ENCODE results near the gene OR52H1. TPM values are rescaled to one million over a fixed set of nuclear protein-coding genes. Genes with fewer than 3 reads are reported as not detected.

The OR52H1 gene
- total RNA-seq, 4 donors from 2014 or later: 0.79 TPM; not detected in 3

DNA sequence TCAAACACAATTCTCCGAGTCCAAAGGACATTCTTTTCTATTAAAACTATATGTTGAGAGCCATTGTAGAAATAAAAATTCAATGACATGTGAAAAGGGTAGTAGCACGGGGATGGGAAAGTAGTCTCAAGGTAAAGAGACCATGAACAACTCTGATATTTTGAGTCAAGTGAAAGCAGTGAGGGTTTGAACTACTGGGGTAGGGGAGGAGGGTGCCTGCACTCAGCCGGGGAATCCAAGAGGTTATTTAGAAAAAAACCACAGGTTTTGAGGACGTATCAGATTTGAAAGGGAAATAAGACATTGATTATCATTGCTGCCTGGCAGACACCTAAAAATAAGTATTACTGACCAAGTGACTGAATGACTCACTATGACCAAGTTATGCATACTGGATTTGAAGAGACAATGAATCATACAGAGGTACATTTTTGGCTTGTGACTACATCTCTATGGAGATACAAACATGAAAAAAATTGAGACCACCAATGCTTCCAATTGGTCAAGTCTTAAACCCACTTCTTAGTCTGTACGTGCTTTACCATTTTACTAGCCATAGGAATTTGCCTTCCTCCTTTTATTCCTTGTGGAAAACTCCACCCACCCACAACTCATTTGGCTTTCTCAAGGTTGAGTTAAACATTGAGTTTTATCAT, 2.2 kb upstream of the OR52H1 start:
- H3K9me3 ChIP-seq: no peaks in the 10 kb centered on the region
- intact Hi-C loops (cut with DNase I; ENCODE audit: low total_unique reads): no loop called here
- DNase-seq: no peak
- H3K36me3 ChIP-seq: no peaks in the 10 kb centered on the region
- no peak overlapping the region for H3K27ac ChIP-seq
- TF ChIP-seq, protein P1, sequence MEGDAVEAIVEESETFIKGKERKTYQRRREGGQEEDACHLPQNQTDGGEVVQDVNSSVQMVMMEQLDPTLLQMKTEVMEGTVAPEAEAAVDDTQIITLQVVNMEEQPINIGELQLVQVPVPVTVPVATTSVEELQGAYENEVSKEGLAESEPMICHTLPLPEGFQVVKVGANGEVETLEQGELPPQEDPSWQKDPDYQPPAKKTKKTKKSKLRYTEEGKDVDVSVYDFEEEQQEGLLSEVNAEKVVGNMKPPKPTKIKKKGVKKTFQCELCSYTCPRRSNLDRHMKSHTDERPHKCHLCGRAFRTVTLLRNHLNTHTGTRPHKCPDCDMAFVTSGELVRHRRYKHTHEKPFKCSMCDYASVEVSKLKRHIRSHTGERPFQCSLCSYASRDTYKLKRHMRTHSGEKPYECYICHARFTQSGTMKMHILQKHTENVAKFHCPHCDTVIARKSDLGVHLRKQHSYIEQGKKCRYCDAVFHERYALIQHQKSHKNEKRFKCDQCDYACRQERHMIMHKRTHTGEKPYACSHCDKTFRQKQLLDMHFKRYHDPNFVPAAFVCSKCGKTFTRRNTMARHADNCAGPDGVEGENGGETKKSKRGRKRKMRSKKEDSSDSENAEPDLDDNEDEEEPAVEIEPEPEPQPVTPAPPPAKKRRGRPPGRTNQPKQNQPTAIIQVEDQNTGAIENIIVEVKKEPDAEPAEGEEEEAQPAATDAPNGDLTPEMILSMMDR (IDR thresholded peaks at IDR 0.05): no peak
- TF ChIP-seq POLR2AphosphoS5 (IDR thresholded peaks at IDR 0.05) (no peak), EP300 (IDR thresholded peaks at IDR 0.05; ENCODE audit: low read depth) (no peak)
- in situ Hi-C loops (cut with MboI; ENCODE audit: low pct_ligation_motif_present in 1 of 4, low pct_unique_long_range_greater_than_20kb in 1 of 4, low sequenced_read_pairs in 3 of 4): no loop called here
- H3K4me3 ChIP-seq: no peak overlapping the region
- no peaks in the 10 kb centered on the region for H3K4me1 ChIP-seq
- no peaks in the 10 kb centered on the region for H3K27me3 ChIP-seq
- 64 to 73% methylated on average over 5 of the region's 5 CpGs for WGBS, 2 donors (ENCODE audit: low coverage in 1 of 2)

DNA sequence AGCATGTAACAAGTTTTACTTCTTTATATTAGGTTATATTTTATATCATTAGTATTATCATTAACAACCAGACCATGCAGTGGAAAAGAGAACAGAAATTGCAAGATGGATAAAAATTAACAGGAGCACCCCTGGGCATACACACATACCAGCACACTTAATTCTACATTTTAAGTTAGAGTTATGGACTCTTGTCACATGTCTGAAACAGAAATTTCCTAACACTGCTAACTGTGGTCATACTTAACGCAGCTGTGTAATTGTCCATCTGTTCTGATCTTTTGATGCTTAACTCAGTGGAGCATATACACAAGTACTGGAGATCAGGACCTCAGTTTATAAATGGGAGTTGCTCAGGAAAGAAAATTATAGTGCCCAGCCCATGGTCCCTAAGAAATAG, 358 bp downstream of the OR52H1 start:
- intact Hi-C loops (cut with DNase I; ENCODE audit: low total_unique reads) (no loop called here), in situ Hi-C loops (cut with MboI; ENCODE audit: low pct_ligation_motif_present in 1 of 4, low pct_unique_long_range_greater_than_20kb in 1 of 4, low sequenced_read_pairs in 3 of 4) (no loop called here)
- H3K4me1 ChIP-seq: no peaks in the 10 kb centered on the region
- H3K27ac ChIP-seq: no peak overlapping the region
- DNase-seq: no peak
- no peaks in the 10 kb centered on the region for H3K36me3 ChIP-seq
- no peaks in the 10 kb centered on the region for H3K9me3 ChIP-seq
- 100% methylated on average over 1 of the region's 1 CpG for WGBS, 2 donors (ENCODE audit: low coverage in 1 of 2)
- TF ChIP-seq POLR2AphosphoS5 (IDR thresholded peaks at IDR 0.05) (no peak), EP300 (IDR thresholded peaks at IDR 0.05; ENCODE audit: low read depth) (no peak), POLR2A (IDR thresholded peaks at IDR 0.05) (no peak)
- TF ChIP-seq, protein P1 (IDR thresholded peaks at IDR 0.05): no peak
- H3K27me3 ChIP-seq: no peaks in the 10 kb centered on the region
- H3K4me3 ChIP-seq: no peak overlapping the region

DNA sequence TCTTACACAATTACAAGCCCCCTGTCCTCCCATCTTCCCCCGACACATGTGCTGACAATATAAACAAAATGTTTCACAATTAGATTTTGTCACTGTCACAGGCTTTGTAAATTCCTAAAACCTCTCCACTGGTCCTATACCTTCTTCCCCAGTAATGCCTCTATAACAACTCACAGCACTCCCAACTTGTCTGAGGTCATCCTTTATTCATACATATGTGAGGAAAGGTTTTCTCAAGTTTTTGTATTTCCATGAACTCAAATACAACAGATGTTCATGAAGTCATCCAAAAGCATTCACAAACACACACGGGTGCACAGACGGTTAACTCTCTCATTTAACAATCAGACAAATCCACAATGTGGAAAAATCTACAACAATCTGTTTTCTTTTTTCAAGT, 1.9 kb downstream of the OR52H1 start:
- Histone ChIP-seq H3K36me3 (no peaks in the 10 kb centered on the region), H3K4me3 (no peak overlapping the region), H3K27me3 (no peaks in the 10 kb centered on the region), H3K4me1 (no peaks in the 10 kb centered on the region), H3K9me3 (no peaks in the 10 kb centered on the region), H3K27ac (no peak overlapping the region)
- intact Hi-C loops (cut with DNase I; ENCODE audit: low total_unique reads) (no loop called here), in situ Hi-C loops (cut with MboI; ENCODE audit: low pct_ligation_motif_present in 1 of 4, low pct_unique_long_range_greater_than_20kb in 1 of 4, low sequenced_read_pairs in 3 of 4) (no loop called here)
- TF ChIP-seq POLR2AphosphoS5 (IDR thresholded peaks at IDR 0.05) (no peak), EP300 (IDR thresholded peaks at IDR 0.05; ENCODE audit: low read depth) (no peak), POLR2A (IDR thresholded peaks at IDR 0.05) (no peak)
- TF ChIP-seq, protein P1 (IDR thresholded peaks at IDR 0.05): no peak
- no peak for DNase-seq
- WGBS, 2 donors (ENCODE audit: low coverage in 1 of 2): 68 to 93% methylated on average over 2 to 3 of the region's 3 CpGs

DNA sequence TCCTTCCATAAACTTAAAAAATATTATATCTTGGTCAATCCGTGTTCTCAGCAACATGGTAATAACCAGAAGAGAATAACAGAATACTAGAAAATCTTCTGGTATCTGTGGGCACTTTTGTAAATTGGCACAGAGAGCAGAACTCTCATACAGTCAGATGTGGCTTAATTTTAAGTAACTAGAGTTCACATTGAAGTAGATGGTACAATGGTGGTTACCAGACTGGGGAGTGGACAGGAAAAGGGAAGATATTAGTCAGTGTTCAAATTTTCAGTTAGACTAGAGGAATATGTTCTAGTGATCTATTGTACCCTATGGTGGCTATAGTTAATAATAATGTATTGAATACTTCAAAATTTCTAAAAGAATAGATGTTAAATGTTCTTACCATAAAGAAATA, 6.9 kb downstream of the OR52H1 start:
- DNase-seq: no peak
- Histone ChIP-seq H3K4me1 (no peaks in the 10 kb centered on the region), H3K4me3 (no peak overlapping the region), H3K36me3 (no peaks in the 10 kb centered on the region), H3K9me3 (peaks cover 0 to 1% of the 10 kb centered on the region in 2 donors), H3K27ac (no peak overlapping the region), H3K27me3 (no peaks in the 10 kb centered on the region)
- intact Hi-C loops (cut with DNase I; ENCODE audit: low total_unique reads): no loop called here
- in situ Hi-C loops (cut with MboI; ENCODE audit: low pct_ligation_motif_present in 1 of 4, low pct_unique_long_range_greater_than_20kb in 1 of 4, low sequenced_read_pairs in 3 of 4): no loop called here
- no peak for TF ChIP-seq EP300 (IDR thresholded peaks at IDR 0.05; ENCODE audit: low read depth)
- no peak for TF ChIP-seq POLR2AphosphoS5 (IDR thresholded peaks at IDR 0.05)
- no peak for TF ChIP-seq POLR2A (IDR thresholded peaks at IDR 0.05)
- TF ChIP-seq, protein P1 (IDR thresholded peaks at IDR 0.05): no peak
- WGBS, 2 donors (ENCODE audit: low coverage in 1 of 2): 17 to 25% methylated on average over 1 of the region's 1 CpG
